K562 (cell line): ENCODE results near the gene SND1. TPM values are rescaled to one million over a fixed set of nuclear protein-coding genes. Genes with fewer than 3 reads are reported as not detected.

Source experiments
- ATAC-seq: fragments of 200-7000 bp; cut with Tn5 transposase; 3 replicates; pipeline ENCODE4 v1.9.1; 2020; ENCODE audit warnings: moderate library complexity
- BruUV-seq: library from RNA; stranded (reverse); fragments of 400-500 nt; replicated peaks from 2 replicates; lab custom pipeline; 2021; lab: Mats Ljungman, UMichigan
- CTCF ChIA-PET: fragments of 300-600 bp; formaldehyde crosslinking; extraction: SDS; loops from one replicate; lab custom pipeline; 2021; ENCODE audit warnings: low intra/inter-chr PET ratio; lab: Yijun Ruan, JAX
- POLR2A ChIA-PET: fragments of 300-600, 350-650 bp; sonication (Branson Sonifier 250); formaldehyde crosslinking; extraction: SDS; loops from one replicate; lab custom pipeline; 2021; ENCODE audit warnings: antibody characterized with exemption, inconsistent platforms; lab: Yijun Ruan, JAX
- DNase-seq, 4 experiments: peaks; one replicate each; pipeline versions ENCODE4 v3.0.0 to v3.0.0-alpha.2; 2011 to 2018; ENCODE audit warnings: low spot score in 3 of 4, mixed read lengths in 3 of 4; ENCODE audit errors: extremely low read depth in 1 of 4
- FAIRE-seq: peaks from 2 replicates; lab custom pipeline; 2011; peaks lifted over from hg19 to GRCh38; lab: Jason Lieb, UNC
- H2AFZ ChIP-seq: 2 replicates; pipeline ENCODE4 v1.6.0; 2011; ENCODE audit warnings: low read depth, low read length, control low read depth, inconsistent platforms
- H3K27ac ChIP-seq: fragments of 200-600 bp; 3 replicates; pipeline ENCODE4 v1.8.0; 2011; ENCODE audit warnings: low read depth, mild to moderate bottlenecking, control low read depth, inconsistent platforms, low read length, moderate library complexity, mixed read lengths; ENCODE audit errors: extremely low read depth
- H3K27me3 ChIP-seq, 2 experiments: fragments of 300-600 bp in 1 of 2; 2 replicates in 1 of 2; 3 replicates in 1 of 2; pipeline versions ENCODE4 v1.6.0 to v1.8.0; 2011; ENCODE audit warnings: inconsistent platforms in 2 of 2, low read length in 2 of 2, mild to moderate bottlenecking in 1 of 2, mixed read lengths in 1 of 2, moderate library complexity in 1 of 2; ENCODE audit not compliant: control insufficient read depth in 2 of 2, insufficient read depth in 2 of 2
- H3K36me3 ChIP-seq: fragments of 300-600 bp; 3 replicates; pipeline ENCODE4 v1.8.0; 2011; ENCODE audit warnings: mild to moderate bottlenecking, low read length, inconsistent platforms; ENCODE audit not compliant: control insufficient read depth, insufficient read depth
- H3K4me1 ChIP-seq, 2 experiments: fragments of 200-600 bp in 1 of 2; replicated peaks in 1 of 2; 2 replicates in 1 of 2; 3 replicates in 1 of 2; pipeline versions ENCODE4 v1.5.1 to v1.8.0; 2011; ENCODE audit warnings: inconsistent platforms in 2 of 2, low read length in 2 of 2, mild to moderate bottlenecking in 1 of 2, mixed read lengths in 1 of 2, moderate library complexity in 1 of 2; ENCODE audit not compliant: control insufficient read depth in 2 of 2, insufficient read depth in 2 of 2
- H3K4me2 ChIP-seq: 2 replicates; pipeline ENCODE4 v1.6.1; 2011; ENCODE audit warnings: low read length, control low read depth, inconsistent platforms, mixed read lengths; ENCODE audit not compliant: insufficient read depth
- H3K4me3 ChIP-seq: fragments of 200-600 bp; sonication (generic), shearing (Covaris generic); 2 replicates; pipeline ENCODE4 v1.5.1; 2016; ENCODE audit warnings: control low read depth, inconsistent platforms
- H3K79me2 ChIP-seq: fragments of 200-600 bp; 3 replicates; pipeline ENCODE4 v1.8.0; 2011; ENCODE audit warnings: low read length, inconsistent platforms; ENCODE audit not compliant: control insufficient read depth, insufficient read depth
- H3K9ac ChIP-seq, 2 experiments: 2 replicates each; pipeline versions ENCODE4 v1.6.0 to v1.6.1; 2011; ENCODE audit warnings: low read depth in 2 of 2, low read length in 2 of 2, control low read depth in 1 of 2, inconsistent platforms in 1 of 2, mild to moderate bottlenecking in 1 of 2, mixed read lengths in 1 of 2; ENCODE audit not compliant: insufficient read depth in 1 of 2
- H3K9me1 ChIP-seq: one replicate; pipeline ENCODE4 v1.6.0; 2011; ENCODE audit warnings: inconsistent platforms, mild to moderate bottlenecking, low read length, moderate library complexity; ENCODE audit not compliant: control insufficient read depth, insufficient read depth
- H3K9me3 ChIP-seq: replicated peaks from 2 replicates; pipeline ENCODE4 v1.5.1; 2011; ENCODE audit warnings: low read depth, low read length, inconsistent platforms; ENCODE audit not compliant: control insufficient read depth, insufficient read depth
- H4K20me1 ChIP-seq: replicated peaks from 2 replicates; pipeline ENCODE4 v1.6.1; 2011; ENCODE audit warnings: low read length, inconsistent platforms, mixed read lengths; ENCODE audit not compliant: control insufficient read depth, insufficient read depth
- BCOR ChIP-seq: fragments of 450-650 bp; IDR thresholded peaks from 2 replicates; pipeline ENCODE4 v1.6.1; 2016
- DMBX1 ChIP-seq: fragments of 250-450 bp; sonication (Bioruptor Pico); IDR thresholded peaks from 2 replicates; pipeline ENCODE4 v1.8.0; 2022; ENCODE audit warnings: inconsistent platforms, mild to moderate bottlenecking, moderate library complexity, borderline replicate concordance
- ELF1 ChIP-seq: fragments of 200-800 bp; sonication (Bioruptor generic); IDR thresholded peaks from 2 replicates; pipeline ENCODE4 v1.6.1; 2016; ENCODE audit warnings: missing genetic modification characterization, missing compliant biosample characterization
- KDM1A ChIP-seq, 2 experiments: fragments of 450-650 bp; IDR thresholded peaks; 2 replicates each; pipeline ENCODE4 v1.6.1; 2016; ENCODE audit warnings: mild to moderate bottlenecking in 2 of 2
- MCM3 ChIP-seq: fragments of 450-650 bp; IDR thresholded peaks from 2 replicates; pipeline ENCODE4 v1.6.1; 2016
- MIER1 ChIP-seq: fragments of 450-650 bp; IDR thresholded peaks from 2 replicates; pipeline ENCODE4 v1.6.1; 2016; ENCODE audit warnings: antibody characterized with exemption, mild to moderate bottlenecking, low read depth
- NR2F6 ChIP-seq: fragments of 450-650 bp; formaldehyde crosslinking; IDR thresholded peaks from 2 replicates; pipeline ENCODE4 v1.4.0; 2020; ENCODE audit warnings: mild to moderate bottlenecking
- RBBP5 ChIP-seq: fragments of 200-600 bp; sonication (generic); IDR thresholded peaks from 2 replicates; pipeline ENCODE4 v1.6.1; 2012; ENCODE audit warnings: borderline replicate concordance, mild to moderate bottlenecking, low read length, control low read depth, inconsistent platforms; ENCODE audit not compliant: insufficient read depth, poor library complexity, severe bottlenecking
- SMARCB1 ChIP-seq: IDR thresholded peaks from 2 replicates; pipeline ENCODE4 v1.6.1; 2011; ENCODE audit warnings: improper control_type of control experiment, low read depth; ENCODE audit not compliant: insufficient read length
- SNRNP70 ChIP-seq: fragments of 200-400 bp; formaldehyde crosslinking; optimal IDR thresholded peaks from 2 replicates; pipeline ENCODE3; 2017; ENCODE audit warnings: low read depth, low read length
- ZNF696 ChIP-seq: fragments of 250-450 bp; sonication (Bioruptor Pico); conservative IDR thresholded peaks from 2 replicates; pipeline ENCODE4 v1.4.0; 2020; ENCODE audit warnings: mild to moderate bottlenecking, moderate library complexity
- WGBS: fragments of 100-300 bp; shearing (Covaris generic); methylation state at CpG from one replicate; pipeline ENCODE4 v1.1.6; 2016; ENCODE audit warnings: low coverage, mixed read lengths; ENCODE audit not compliant: insufficient coverage; ENCODE audit errors: missing lambda C conversion rate; 5-methylcytosine and 5-hydroxymethylcytosine counted together
- in situ Hi-C: fragments of 300-500 bp; cut with MboI; formaldehyde crosslinking; loops from 4 replicates; pipeline ENCODE4 v1.15.0; 2018; ENCODE audit warnings: inconsistent platforms, mixed read lengths
- intact Hi-C: fragments of 100-400 bp; cut with micrococcal nuclease; formaldehyde crosslinking; loops from 2 replicates; pipeline ENCODE4 v1.14.2; 2022
- polyA plus RNA-seq, 8 experiments: library from polyadenylated mRNA; depleted of rRNA in 4 of 8; stranded (reverse) in 5 of 8; unstranded in 3 of 8; fragments of >200 nt; fragmentation: Nextera tagmentation in 2 of 8; fragmentation: Illumina TruSeq in 1 of 8; extraction: Ambion mirVana in 2 of 8; extraction: Trizol in 1 of 8; gene quantifications; 2 replicates each; pipeline versions ENCODE4 v1.2.1 to v1.2.3, GENCODE V29; 2011 to 2014; ENCODE audit warnings: inconsistent platforms in 1 of 8, missing spikeins in 1 of 8
- total RNA-seq, 7 experiments: library from RNA; depleted of rRNA in 6 of 7; stranded (reverse); fragments of >200 nt in 6 of 7; fragmentation: Illumina TruSeq in 2 of 7; extraction: Trizol in 2 of 7; gene quantifications; 2 replicates each; pipeline versions ENCODE4 v1.2.1 to v1.2.3, GENCODE V29; 2011 to 2021; ENCODE audit warnings: low replicate concordance in 1 of 7
- TF ChIP-seq, protein P1 (sequence below): fragments of 450-650 bp; IDR thresholded peaks from 2 replicates; pipeline ENCODE4 v1.6.1; 2018; ENCODE audit warnings: mild to moderate bottlenecking, low read depth; ENCODE audit not compliant: partially characterized antibody
- TF ChIP-seq, protein P2 (sequence below): fragments of 450-650 bp; formaldehyde crosslinking; IDR thresholded peaks from 2 replicates; pipeline ENCODE4 v1.4.0; 2020; ENCODE audit warnings: mild to moderate bottlenecking
- TF ChIP-seq, protein P3 (sequence below): sonication (generic); formaldehyde crosslinking; IDR thresholded peaks from 2 replicates; pipeline ENCODE4 v1.8.1; 2023; ENCODE audit warnings: mild to moderate bottlenecking, missing genetic modification reagents
- TF ChIP-seq, protein P4 (sequence below): sonication (generic); formaldehyde crosslinking; IDR thresholded peaks from 2 replicates; pipeline ENCODE4 v1.8.0; 2022; ENCODE audit warnings: missing genetic modification reagents, mild to moderate bottlenecking, moderate library complexity, borderline replicate concordance

The SND1 gene
- total and polyA plus RNA-seq, 9 of the 15 experiments (the other 6 are each of a cell fraction or from before 2014, with no cell fraction given): 46.5 to 307 (median 191) TPM

DNA sequence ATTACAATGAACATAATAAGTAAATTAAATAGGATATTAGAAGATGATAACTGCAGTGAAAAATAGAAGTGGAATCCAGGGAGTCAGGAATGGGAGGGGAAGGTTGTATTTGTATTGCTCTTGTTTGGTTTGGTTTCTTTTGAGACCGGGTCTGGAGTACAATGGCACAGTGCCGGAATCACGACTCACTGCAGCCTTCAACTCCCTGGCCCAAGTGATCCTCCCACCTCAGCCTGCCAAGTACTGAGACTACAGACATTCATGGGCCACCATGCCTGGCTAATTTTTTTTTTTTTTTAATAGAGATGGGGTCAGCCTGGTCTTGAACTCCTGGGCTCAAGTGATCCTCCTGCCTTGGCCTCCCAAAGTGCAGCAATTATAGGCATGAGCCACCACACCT is 439.1 kb downstream of the SND1 start:
- Histone ChIP-seq H3K4me3 (no peak overlapping the region), H3K9me1 (peaks cover 5% of the 10 kb centered on the region), H3K9me3 (no peaks in the 10 kb centered on the region), H3K9ac (no peak overlapping the region), H3K4me1 (no peaks in the 10 kb centered on the region), H3K36me3 (peaks cover 96% of the 10 kb centered on the region), H3K4me2 (no peak overlapping the region), H3K79me2 (no peaks in the 10 kb centered on the region), H4K20me1 (0 out of 2 replicates have a peak, but pooled peaks cover 4% of the 10 kb centered on the region), H2AFZ (no peak overlapping the region), H3K27ac (no peak overlapping the region), H3K27me3 (no peaks in the 10 kb centered on the region)
- ChIA-PET CTCF (no interaction called here), POLR2A (no interaction called here)
- in situ Hi-C loops (no loop called here), intact Hi-C loops (no loop called here)
- no peak for FAIRE-seq
- ATAC-seq: no peak
- WGBS: 92% methylated on average over 3 of the region's 3 CpGs
- no peak for DNase-seq
- no TSS peak for BruUV-seq
- TF ChIP-seq, protein P1, sequence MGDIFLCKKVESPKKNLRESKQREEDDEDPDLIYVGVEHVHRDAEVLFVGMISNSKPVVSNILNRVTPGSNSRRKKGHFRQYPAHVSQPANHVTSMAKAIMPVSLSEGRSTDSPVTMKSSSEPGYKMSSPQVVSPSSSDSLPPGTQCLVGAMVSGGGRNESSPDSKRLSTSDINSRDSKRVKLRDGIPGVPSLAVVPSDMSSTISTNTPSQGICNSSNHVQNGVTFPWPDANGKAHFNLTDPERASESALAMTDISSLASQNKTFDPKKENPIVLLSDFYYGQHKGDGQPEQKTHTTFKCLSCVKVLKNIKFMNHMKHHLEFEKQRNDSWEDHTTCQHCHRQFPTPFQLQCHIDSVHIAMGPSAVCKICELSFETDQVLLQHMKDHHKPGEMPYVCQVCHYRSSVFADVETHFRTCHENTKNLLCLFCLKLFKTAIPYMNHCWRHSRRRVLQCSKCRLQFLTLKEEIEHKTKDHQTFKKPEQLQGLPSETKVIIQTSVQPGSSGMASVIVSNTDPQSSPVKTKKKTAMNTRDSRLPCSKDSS: no peak
- TF ChIP-seq BCOR (no peak), ELF1 (tag) (no peak), ZNF696 (CRISPR knock-in tag) (no peak), DMBX1 (no peak), RBBP5 (no peak), NR2F6 (CRISPR knock-in tag) (no peak), SNRNP70 (no peak), KDM1A (IDR thresholded peaks at IDR 0.05) (no peak), MIER1 (no peak), SMARCB1 (no peak), MCM3 (no peak)
- TF ChIP-seq, protein P2, sequence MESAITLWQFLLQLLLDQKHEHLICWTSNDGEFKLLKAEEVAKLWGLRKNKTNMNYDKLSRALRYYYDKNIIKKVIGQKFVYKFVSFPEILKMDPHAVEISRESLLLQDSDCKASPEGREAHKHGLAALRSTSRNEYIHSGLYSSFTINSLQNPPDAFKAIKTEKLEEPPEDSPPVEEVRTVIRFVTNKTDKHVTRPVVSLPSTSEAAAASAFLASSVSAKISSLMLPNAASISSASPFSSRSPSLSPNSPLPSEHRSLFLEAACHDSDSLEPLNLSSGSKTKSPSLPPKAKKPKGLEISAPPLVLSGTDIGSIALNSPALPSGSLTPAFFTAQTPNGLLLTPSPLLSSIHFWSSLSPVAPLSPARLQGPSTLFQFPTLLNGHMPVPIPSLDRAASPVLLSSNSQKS (CRISPR knock-in tag): no peak
- TF ChIP-seq, protein P3, sequence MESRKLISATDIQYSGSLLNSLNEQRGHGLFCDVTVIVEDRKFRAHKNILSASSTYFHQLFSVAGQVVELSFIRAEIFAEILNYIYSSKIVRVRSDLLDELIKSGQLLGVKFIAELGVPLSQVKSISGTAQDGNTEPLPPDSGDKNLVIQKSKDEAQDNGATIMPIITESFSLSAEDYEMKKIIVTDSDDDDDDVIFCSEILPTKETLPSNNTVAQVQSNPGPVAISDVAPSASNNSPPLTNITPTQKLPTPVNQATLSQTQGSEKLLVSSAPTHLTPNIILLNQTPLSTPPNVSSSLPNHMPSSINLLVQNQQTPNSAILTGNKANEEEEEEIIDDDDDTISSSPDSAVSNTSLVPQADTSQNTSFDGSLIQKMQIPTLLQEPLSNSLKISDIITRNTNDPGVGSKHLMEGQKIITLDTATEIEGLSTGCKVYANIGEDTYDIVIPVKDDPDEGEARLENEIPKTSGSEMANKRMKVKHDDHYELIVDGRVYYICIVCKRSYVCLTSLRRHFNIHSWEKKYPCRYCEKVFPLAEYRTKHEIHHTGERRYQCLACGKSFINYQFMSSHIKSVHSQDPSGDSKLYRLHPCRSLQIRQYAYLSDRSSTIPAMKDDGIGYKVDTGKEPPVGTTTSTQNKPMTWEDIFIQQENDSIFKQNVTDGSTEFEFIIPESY (CRISPR knock-in tag): no peak
- TF ChIP-seq, protein P4, sequence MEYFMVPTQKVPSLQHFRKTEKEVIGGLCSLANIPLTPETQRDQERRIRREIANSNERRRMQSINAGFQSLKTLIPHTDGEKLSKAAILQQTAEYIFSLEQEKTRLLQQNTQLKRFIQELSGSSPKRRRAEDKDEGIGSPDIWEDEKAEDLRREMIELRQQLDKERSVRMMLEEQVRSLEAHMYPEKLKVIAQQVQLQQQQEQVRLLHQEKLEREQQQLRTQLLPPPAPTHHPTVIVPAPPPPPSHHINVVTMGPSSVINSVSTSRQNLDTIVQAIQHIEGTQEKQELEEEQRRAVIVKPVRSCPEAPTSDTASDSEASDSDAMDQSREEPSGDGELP (CRISPR knock-in tag): no peak
